ENCODE results near the gene RUVBL2.

Gene RUVBL2

GRCh38 chr19:48964205-48965039 is 29.3 kb upstream of the RUVBL2 start:
- no peak for DNase-seq

GRCh38 chr19:48965040-48965805 is 28.5 kb upstream of the RUVBL2 start, which contains the start of gene FTL:
Gene FTL, plus strand, starts transcription at chr19:48965309. Its CDS starts 199 bp downstream, at chr19:48965508.
- peak; percentile 91 for DNase-seq

- peak; percentile 88 for DNase-seq
These were observed 27.7 kb upstream of the RUVBL2 start for GRCh38 chr19:48965806-48966540.

GRCh38 chr19:48966541-48967345 is 26.9 kb upstream of the RUVBL2 start:
- DNase-seq = no peak

- peak; percentile 24 for DNase-seq
These were observed 26.1 kb upstream of the RUVBL2 start for GRCh38 chr19:48967346-48968178.

- no peak for DNase-seq
These were observed 25.5 kb upstream of the RUVBL2 start for GRCh38 chr19:48968179-48968661.

- no peak for DNase-seq
These were observed 24.9 kb upstream of the RUVBL2 start for GRCh38 chr19:48968813-48969218.

GRCh38 chr19:48969276-48970138 is 24.2 kb upstream of the RUVBL2 start:
- DNase-seq = no peak

GRCh38 chr19:48970139-48970766 is 23.4 kb upstream of the RUVBL2 start:
- DNase-seq = no peak

- DNase-seq = peak; percentile 71
These were observed 22.7 kb upstream of the RUVBL2 start for GRCh38 chr19:48970923-48971395.

- no peak for DNase-seq
These were observed 17.5 kb upstream of the RUVBL2 start for GRCh38 chr19:48975947-48976847.

GRCh38 chr19:48977061-48977460 is 16.6 kb upstream of the RUVBL2 start:
- no peak for DNase-seq

- no peak for DNase-seq
These were observed 11.4 kb upstream of the RUVBL2 start for GRCh38 chr19:48982280-48982679.

GRCh38 chr19:48985711-48986110 is 8.0 kb upstream of the RUVBL2 start:
- DNase-seq = no peak

GRCh38 chr19:48986211-48986610 is 7.5 kb upstream of the RUVBL2 start:
- DNase-seq = no peak

- DNase-seq = no peak
These were observed 6.4 kb upstream of the RUVBL2 start for GRCh38 chr19:48987323-48987722.

GRCh38 chr19:48988286-48988685 is 5.4 kb upstream of the RUVBL2 start:
- DNase-seq = no peak

- no peak for DNase-seq
These were observed 4.8 kb upstream of the RUVBL2 start for GRCh38 chr19:48988860-48989259.

All from CD4-positive, alpha-beta T cell treated with Interleukin-4 for 4 hours (primary cell).